Stimulated activated CD4-positive, alpha-beta T cell treated with anti-CD3 and anti-CD28 coated beads, TNF-alpha, amount 100 ng/mL, for 24 hours (primary cell): ENCODE data around the gene KIAA2012.

Source experiments
- DNase-seq, 3 experiments: peaks; one replicate each; pipeline ENCODE4 v3.0.0-alpha.2; 2020; ENCODE audit warnings: low read depth in 3 of 3

Gene KIAA2012

GRCh38 chr2:202149936-202150335, 76.9 kb downstream of the KIAA2012 start:
- DNase-seq, result no peak

GRCh38 chr2:202152104-202152715, 79.2 kb downstream of the KIAA2012 start:
- DNase-seq, result no peak

GRCh38 chr2:202154613-202155012, 81.6 kb downstream of the KIAA2012 start:
- no peak for DNase-seq

GRCh38 chr2:202157211-202157990, 84.3 kb downstream of the KIAA2012 start:
- DNase-seq, result no peak

- no peak for DNase-seq
Measured at GRCh38 chr2:202158796-202159195, 85.7 kb downstream of the KIAA2012 start.

GRCh38 chr2:202161151-202161835, 88.2 kb downstream of the KIAA2012 start:
- DNase-seq, result no peak

GRCh38 chr2:202164411-202164810, 91.4 kb downstream of the KIAA2012 start:
- no peak for DNase-seq

GRCh38 chr2:202165208-202165607, 92.2 kb downstream of the KIAA2012 start:
- DNase-seq, result no peak

GRCh38 chr2:202165945-202166344, 92.9 kb downstream of the KIAA2012 start:
- no peak for DNase-seq

GRCh38 chr2:202169131-202169530, 96.1 kb downstream of the KIAA2012 start:
- DNase-seq, result no peak

- no peak for DNase-seq
Measured at GRCh38 chr2:202169832-202170424, 96.9 kb downstream of the KIAA2012 start.

- no peak for DNase-seq
Measured at GRCh38 chr2:202171241-202171825, 98.3 kb downstream of the KIAA2012 start.

- peak; percentile 4 to 32 (median 10) for DNase-seq
Measured at GRCh38 chr2:202172439-202173211, 99.6 kb downstream of the KIAA2012 start.

GRCh38 chr2:202178346-202178958, 105.4 kb downstream of the KIAA2012 start:
- DNase-seq, result peak; percentile 16 to 38 (median 34)

- no peak for DNase-seq
Measured at GRCh38 chr2:202184557-202184956, 111.5 kb downstream of the KIAA2012 start.

- no peak for DNase-seq
Measured at GRCh38 chr2:202185156-202185555, 112.1 kb downstream of the KIAA2012 start.

GRCh38 chr2:202186641-202187202, 113.7 kb downstream of the KIAA2012 start:
- no peak for DNase-seq

GRCh38 chr2:202187570-202187969, 114.5 kb downstream of the KIAA2012 start:
- no peak for DNase-seq

- no peak for DNase-seq
Measured at GRCh38 chr2:202193305-202193704, 120.2 kb downstream of the KIAA2012 start.

- DNase-seq, result no peak
Measured at GRCh38 chr2:202193881-202194353, 120.9 kb downstream of the KIAA2012 start.
